ENCODE measurements around the gene CDYL2. TPM values are rescaled to one million over a fixed set of nuclear protein-coding genes. Genes with fewer than 3 reads are reported as not detected.

Gene CDYL2
- total RNA-seq, 1 donor from 2014 or later = 26.5 TPM

DNA sequence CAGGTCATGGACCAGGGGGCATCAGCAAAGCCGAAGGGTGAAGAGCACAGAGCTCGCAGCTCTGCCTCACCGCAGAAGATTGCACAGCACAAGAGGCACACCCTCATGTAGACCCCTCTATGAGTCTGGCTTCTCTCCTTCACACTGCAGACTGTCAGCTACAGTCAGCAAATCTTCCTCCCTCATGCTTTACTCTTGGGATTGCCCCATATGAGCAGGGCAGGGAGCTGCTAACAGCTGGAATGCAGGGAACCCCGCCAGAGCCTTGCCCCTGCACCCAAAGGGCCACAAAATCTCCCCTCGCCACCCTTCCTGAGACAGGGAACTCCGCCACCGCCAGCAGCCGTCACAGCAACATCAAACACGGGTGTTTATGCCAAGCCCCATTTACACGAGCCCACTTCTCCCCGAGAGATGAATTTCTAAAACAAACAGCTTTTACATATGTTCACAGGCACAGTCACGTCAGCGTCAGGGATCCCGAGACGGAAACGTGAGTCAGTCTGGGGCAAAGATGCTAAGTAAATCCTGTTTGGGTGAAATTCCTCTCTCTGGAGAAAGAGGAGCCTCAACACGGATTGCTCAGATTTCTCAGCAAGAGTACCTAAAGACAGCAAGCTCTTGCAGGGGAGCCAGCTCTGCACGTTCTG, 121.9 kb downstream of the CDYL2 start:
- Histone ChIP-seq H3K27ac (ENCODE audit: low read depth, low read length) (peak overlapping the region; percentile 10), H3K27me3 (ENCODE audit: insufficient read depth, low read length) (no peaks in the 10 kb centered on the region), H3K4me3 (ENCODE audit: insufficient read depth, low read depth, low read length) (no peak overlapping the region), H3K9me3 (ENCODE audit: insufficient read depth, low read depth, low read length) (no peaks in the 10 kb centered on the region), H4K20me1 (ENCODE audit: insufficient read depth, low read length) (peaks cover 29% of the 10 kb centered on the region), H3K4me2 (ENCODE audit: low read length) (peak overlapping the region; percentile 19), H3K4me1 (ENCODE audit: insufficient read depth, low read length) (peaks cover 3% of the 10 kb centered on the region), H2AFZ (ENCODE audit: low read depth, low read length) (no peak overlapping the region), H3K9ac (ENCODE audit: low read length) (no peak overlapping the region), H3K36me3 (ENCODE audit: insufficient read depth, low read length) (no peaks in the 10 kb centered on the region), H3K79me2 (ENCODE audit: insufficient read depth, low read length) (no peaks in the 10 kb centered on the region)
- FAIRE-seq = no peak
- Mint-ChIP-seq H3K27me3 (ENCODE audit: low read depth, unreplicated experiment) (no peaks in the 10 kb centered on the region), H3K4me1 (ENCODE audit: low read depth, unreplicated experiment) (peaks cover 7% of the 10 kb centered on the region), H3K36me3 (ENCODE audit: low read depth, unreplicated experiment) (peaks cover 22% of the 10 kb centered on the region), H3K9me3 (ENCODE audit: unreplicated experiment) (no peaks in the 10 kb centered on the region), H3K4me3 (ENCODE audit: unreplicated experiment) (no peak overlapping the region), H3K27ac (ENCODE audit: unreplicated experiment) (no peak overlapping the region)
- peak; percentile 30 for DNase-seq (ENCODE audit: low read depth)
- TF ChIP-seq, protein P1, sequence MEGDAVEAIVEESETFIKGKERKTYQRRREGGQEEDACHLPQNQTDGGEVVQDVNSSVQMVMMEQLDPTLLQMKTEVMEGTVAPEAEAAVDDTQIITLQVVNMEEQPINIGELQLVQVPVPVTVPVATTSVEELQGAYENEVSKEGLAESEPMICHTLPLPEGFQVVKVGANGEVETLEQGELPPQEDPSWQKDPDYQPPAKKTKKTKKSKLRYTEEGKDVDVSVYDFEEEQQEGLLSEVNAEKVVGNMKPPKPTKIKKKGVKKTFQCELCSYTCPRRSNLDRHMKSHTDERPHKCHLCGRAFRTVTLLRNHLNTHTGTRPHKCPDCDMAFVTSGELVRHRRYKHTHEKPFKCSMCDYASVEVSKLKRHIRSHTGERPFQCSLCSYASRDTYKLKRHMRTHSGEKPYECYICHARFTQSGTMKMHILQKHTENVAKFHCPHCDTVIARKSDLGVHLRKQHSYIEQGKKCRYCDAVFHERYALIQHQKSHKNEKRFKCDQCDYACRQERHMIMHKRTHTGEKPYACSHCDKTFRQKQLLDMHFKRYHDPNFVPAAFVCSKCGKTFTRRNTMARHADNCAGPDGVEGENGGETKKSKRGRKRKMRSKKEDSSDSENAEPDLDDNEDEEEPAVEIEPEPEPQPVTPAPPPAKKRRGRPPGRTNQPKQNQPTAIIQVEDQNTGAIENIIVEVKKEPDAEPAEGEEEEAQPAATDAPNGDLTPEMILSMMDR (IDR thresholded peaks at IDR 0.05; ENCODE audit: insufficient read depth, low read depth, low read length) = no peak
- no peak for TF ChIP-seq EZH2 (IDR thresholded peaks at IDR 0.05; ENCODE audit: insufficient read depth, low read length)

DNA sequence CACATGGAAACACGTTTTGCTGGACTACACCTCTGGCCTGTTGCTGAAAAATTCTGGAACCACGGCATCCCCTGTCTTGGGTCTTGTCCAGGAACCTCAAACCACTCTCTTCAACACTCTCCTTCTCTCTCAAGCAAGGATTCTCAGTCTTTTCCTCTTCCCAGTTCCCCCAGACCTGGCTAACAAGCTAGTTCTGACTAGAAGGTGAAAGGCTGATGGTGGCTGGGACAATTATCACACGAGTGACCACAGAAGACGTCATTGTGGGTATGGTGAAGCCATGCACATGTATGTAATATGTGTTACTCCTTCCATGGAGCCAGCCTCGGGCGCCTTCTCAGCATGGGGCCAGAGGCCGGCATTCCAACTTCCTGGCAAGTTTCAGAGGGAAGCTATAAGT, 123.0 kb downstream of the CDYL2 start:
- FAIRE-seq = no peak
- H4K20me1 ChIP-seq (ENCODE audit: insufficient read depth, low read length) = peaks cover 23% of the 10 kb centered on the region
- DNase-seq (ENCODE audit: low read depth) = no peak
- H3K79me2 ChIP-seq (ENCODE audit: insufficient read depth, low read length) = no peaks in the 10 kb centered on the region
- no peak overlapping the region for H3K4me3 ChIP-seq (ENCODE audit: insufficient read depth, low read depth, low read length)
- H3K36me3 ChIP-seq (ENCODE audit: insufficient read depth, low read length) = no peaks in the 10 kb centered on the region
- H3K27me3 ChIP-seq (ENCODE audit: insufficient read depth, low read length) = no peaks in the 10 kb centered on the region
- Mint-ChIP-seq H3K36me3 (ENCODE audit: low read depth, unreplicated experiment) (peaks cover 22% of the 10 kb centered on the region), H3K9me3 (ENCODE audit: unreplicated experiment) (no peaks in the 10 kb centered on the region), H3K4me1 (ENCODE audit: low read depth, unreplicated experiment) (no peaks in the 10 kb centered on the region), H3K27ac (ENCODE audit: unreplicated experiment) (no peak overlapping the region), H3K27me3 (ENCODE audit: low read depth, unreplicated experiment) (no peaks in the 10 kb centered on the region), H3K4me3 (ENCODE audit: unreplicated experiment) (no peak overlapping the region)
- H3K27ac ChIP-seq (ENCODE audit: low read depth, low read length) = no peak overlapping the region
- no peak overlapping the region for H3K4me2 ChIP-seq (ENCODE audit: low read length)
- no peak for TF ChIP-seq EZH2 (IDR thresholded peaks at IDR 0.05; ENCODE audit: insufficient read depth, low read length)
- TF ChIP-seq, protein P1 (IDR thresholded peaks at IDR 0.05; ENCODE audit: insufficient read depth, low read depth, low read length) = no peak
- peaks cover 3% of the 10 kb centered on the region for H3K4me1 ChIP-seq (ENCODE audit: insufficient read depth, low read length)
- H2AFZ ChIP-seq (ENCODE audit: low read depth, low read length) = no peak overlapping the region
- H3K9me3 ChIP-seq (ENCODE audit: insufficient read depth, low read depth, low read length) = no peaks in the 10 kb centered on the region
- H3K9ac ChIP-seq (ENCODE audit: low read length) = no peak overlapping the region

DNA sequence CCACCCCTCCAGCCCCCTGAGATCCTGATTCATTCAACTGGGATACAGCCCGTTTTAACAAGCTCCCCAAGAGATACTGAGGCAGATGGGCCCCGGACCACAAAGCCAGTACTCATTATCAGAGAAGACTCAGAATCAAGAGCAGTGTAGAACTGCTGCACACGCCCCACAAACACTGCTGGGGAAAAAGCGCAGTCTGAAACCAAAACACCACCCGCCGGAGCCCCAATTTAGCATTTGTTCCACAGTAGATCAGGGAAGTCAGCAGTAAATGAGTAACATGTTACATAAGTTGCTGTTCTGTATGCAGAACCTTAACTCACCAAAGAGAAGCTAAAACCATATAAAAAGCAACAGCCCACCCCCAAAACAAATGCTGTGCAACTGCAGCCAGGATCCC, 123.6 kb downstream of the CDYL2 start:
- Histone ChIP-seq H3K9me3 (ENCODE audit: insufficient read depth, low read depth, low read length) (no peaks in the 10 kb centered on the region), H3K79me2 (ENCODE audit: insufficient read depth, low read length) (no peaks in the 10 kb centered on the region), H3K4me2 (ENCODE audit: low read length) (no peak overlapping the region), H4K20me1 (ENCODE audit: insufficient read depth, low read length) (peaks cover 19% of the 10 kb centered on the region), H3K36me3 (ENCODE audit: insufficient read depth, low read length) (no peaks in the 10 kb centered on the region), H3K27ac (ENCODE audit: low read depth, low read length) (no peak overlapping the region), H3K4me1 (ENCODE audit: insufficient read depth, low read length) (peaks cover 3% of the 10 kb centered on the region), H3K9ac (ENCODE audit: low read length) (no peak overlapping the region), H3K27me3 (ENCODE audit: insufficient read depth, low read length) (no peaks in the 10 kb centered on the region), H2AFZ (ENCODE audit: low read depth, low read length) (no peak overlapping the region), H3K4me3 (ENCODE audit: insufficient read depth, low read depth, low read length) (no peak overlapping the region)
- H3K4me1 Mint-ChIP-seq (ENCODE audit: low read depth, unreplicated experiment) = no peaks in the 10 kb centered on the region
- H3K27me3 Mint-ChIP-seq (ENCODE audit: low read depth, unreplicated experiment) = no peaks in the 10 kb centered on the region
- H3K27ac Mint-ChIP-seq (ENCODE audit: unreplicated experiment) = no peak overlapping the region
- peaks cover 22% of the 10 kb centered on the region for H3K36me3 Mint-ChIP-seq (ENCODE audit: low read depth, unreplicated experiment)
- TF ChIP-seq, protein P1 (IDR thresholded peaks at IDR 0.05; ENCODE audit: insufficient read depth, low read depth, low read length) = no peak
- no peak for TF ChIP-seq EZH2 (IDR thresholded peaks at IDR 0.05; ENCODE audit: insufficient read depth, low read length)
- no peak overlapping the region for H3K4me3 Mint-ChIP-seq (ENCODE audit: unreplicated experiment)
- DNase-seq (ENCODE audit: low read depth) (no peak), FAIRE-seq (no peak)
- no peaks in the 10 kb centered on the region for H3K9me3 Mint-ChIP-seq (ENCODE audit: unreplicated experiment)
